Adrenal gland (tissue), 5 donors: ENCODE results near the gene INPP5A.

Experiments used
- POLR2A ChIP-seq, 2 donors: fragments of 450-650 bp; IDR thresholded peaks; one replicate each; pipeline ENCODE4 v1.6.1; 2017; ENCODE audit warnings: antibody characterized with exemption in 2 of 2, mild to moderate bottlenecking in 2 of 2, moderate library complexity in 1 of 2
- TF ChIP-seq, protein P1 (sequence below), 6 experiments: fragments of 450-650 bp in 4 of 6; fragments of 200-600 bp in 2 of 6; sonication (generic) in 1 of 6; IDR thresholded peaks; 1 replicate in 5 of 6; 2 replicates in 1 of 6; pipeline versions ENCODE4 v1.5.1 to v1.8.0; 2016 to 2021; ENCODE audit warnings: antibody characterized with exemption in 6 of 6, mild to moderate bottlenecking in 2 of 6, moderate library complexity in 1 of 6
- donor health status: DM: no; HTN: no; CAD: no.

DNA sequence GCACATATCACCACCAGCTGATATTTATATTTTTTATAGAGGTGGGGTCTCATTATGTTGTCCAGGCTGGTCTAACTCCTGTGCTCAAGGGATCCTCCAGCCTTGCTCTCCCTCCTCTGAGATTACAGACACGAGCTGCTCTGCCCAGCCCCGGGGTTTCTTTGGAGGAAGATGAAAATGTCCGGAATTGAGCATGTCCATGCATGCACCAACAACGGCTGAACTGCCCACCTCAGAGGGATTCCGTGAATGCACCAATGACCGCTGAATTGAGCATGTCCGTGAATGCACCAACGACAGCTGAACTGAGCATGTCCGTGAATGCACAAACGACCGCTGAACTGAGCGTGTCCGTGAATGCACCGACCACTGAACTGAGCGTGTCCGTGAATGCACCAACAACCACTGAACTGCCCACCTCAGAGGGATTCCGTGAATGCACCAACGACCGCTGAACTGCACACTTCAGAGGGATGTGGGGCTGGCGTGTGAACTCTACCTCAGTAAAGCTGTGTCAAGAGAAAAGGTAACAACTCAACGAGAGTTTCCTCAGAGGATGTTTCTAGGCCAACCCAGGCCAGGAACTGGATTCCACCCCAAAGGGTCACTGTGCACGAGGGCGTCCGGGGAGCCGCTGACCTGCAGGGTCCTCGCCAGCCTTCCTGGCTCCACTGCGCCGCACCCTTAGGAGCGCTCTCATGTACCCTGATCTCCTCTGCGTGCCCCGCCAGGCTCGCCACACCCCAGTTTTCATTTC is 34.9 kb upstream of the INPP5A start:
- TF ChIP-seq, protein P1, sequence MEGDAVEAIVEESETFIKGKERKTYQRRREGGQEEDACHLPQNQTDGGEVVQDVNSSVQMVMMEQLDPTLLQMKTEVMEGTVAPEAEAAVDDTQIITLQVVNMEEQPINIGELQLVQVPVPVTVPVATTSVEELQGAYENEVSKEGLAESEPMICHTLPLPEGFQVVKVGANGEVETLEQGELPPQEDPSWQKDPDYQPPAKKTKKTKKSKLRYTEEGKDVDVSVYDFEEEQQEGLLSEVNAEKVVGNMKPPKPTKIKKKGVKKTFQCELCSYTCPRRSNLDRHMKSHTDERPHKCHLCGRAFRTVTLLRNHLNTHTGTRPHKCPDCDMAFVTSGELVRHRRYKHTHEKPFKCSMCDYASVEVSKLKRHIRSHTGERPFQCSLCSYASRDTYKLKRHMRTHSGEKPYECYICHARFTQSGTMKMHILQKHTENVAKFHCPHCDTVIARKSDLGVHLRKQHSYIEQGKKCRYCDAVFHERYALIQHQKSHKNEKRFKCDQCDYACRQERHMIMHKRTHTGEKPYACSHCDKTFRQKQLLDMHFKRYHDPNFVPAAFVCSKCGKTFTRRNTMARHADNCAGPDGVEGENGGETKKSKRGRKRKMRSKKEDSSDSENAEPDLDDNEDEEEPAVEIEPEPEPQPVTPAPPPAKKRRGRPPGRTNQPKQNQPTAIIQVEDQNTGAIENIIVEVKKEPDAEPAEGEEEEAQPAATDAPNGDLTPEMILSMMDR (IDR thresholded peaks at IDR 0.05) = no peak
- TF ChIP-seq POLR2A (IDR thresholded peaks at IDR 0.05) = no peak
